Stromal cell of bone marrow (primary cell): Measurements from ENCODE around the gene MUC6.

ENCODE experiments used
- DNase-seq: peaks from one replicate; pipeline ENCODE4 v3.0.0-alpha.2; 2012; ENCODE audit warnings: low read depth

MUC6 gene

GRCh38 chr11:1052133-1053011 is 15.9 kb upstream of the MUC6 start:
- no peak for DNase-seq

GRCh38 chr11:1051356-1052132 is 15.0 kb upstream of the MUC6 start:
- no peak for DNase-seq

GRCh38 chr11:1050581-1051355 is 14.2 kb upstream of the MUC6 start:
- DNase-seq: no peak

GRCh38 chr11:1049911-1050580 is 13.5 kb upstream of the MUC6 start:
- no peak for DNase-seq

- DNase-seq: no peak
These were observed 12.9 kb upstream of the MUC6 start for GRCh38 chr11:1049431-1049891.

GRCh38 chr11:1049071-1049405 is 12.5 kb upstream of the MUC6 start:
- DNase-seq: no peak

GRCh38 chr11:1048375-1049070 is 12.0 kb upstream of the MUC6 start:
- DNase-seq: no peak

GRCh38 chr11:1047595-1048156 is 11.2 kb upstream of the MUC6 start:
- DNase-seq: no peak

- no peak for DNase-seq
These were observed 7.6 kb upstream of the MUC6 start for GRCh38 chr11:1044160-1044559.

GRCh38 chr11:1043563-1044096 is 7.1 kb upstream of the MUC6 start:
- no peak for DNase-seq

- DNase-seq: no peak
These were observed 6.4 kb upstream of the MUC6 start for GRCh38 chr11:1042626-1043562.

GRCh38 chr11:1041936-1042608 is 5.6 kb upstream of the MUC6 start:
- DNase-seq: no peak

- DNase-seq: no peak
These were observed 5.0 kb upstream of the MUC6 start for GRCh38 chr11:1041471-1041870.

- no peak for DNase-seq
These were observed 4.6 kb upstream of the MUC6 start for GRCh38 chr11:1041149-1041467.

- DNase-seq: no peak
These were observed 4.1 kb upstream of the MUC6 start for GRCh38 chr11:1040428-1041148.

GRCh38 chr11:1039481-1040427 is 3.2 kb upstream of the MUC6 start:
- no peak for DNase-seq

- DNase-seq: no peak
These were observed 2.4 kb upstream of the MUC6 start for GRCh38 chr11:1038921-1039320.
